ENCODE data around the gene DYNLT3. TPM values are rescaled to one million over a fixed set of nuclear protein-coding genes. Genes with fewer than 3 reads are reported as not detected.

DYNLT3 gene
- total RNA-seq, 2 donors from 2014 or later, result 21.5 to 28.9 TPM

GRCh38 chrX:37799936-37800335 lies 47.4 kb downstream of the DYNLT3 start:
- no peaks in the 10 kb centered on the region for H3K36me3 Mint-ChIP-seq (ENCODE audit: insufficient read depth in 2 of 2)
- no peak overlapping the region for H3K27ac Mint-ChIP-seq
- ATAC-seq (replicated peaks in 1 of 2), result no peak
- no peak for DNase-seq
- peaks cover 5% of the 10 kb centered on the region for H3K27me3 Mint-ChIP-seq (ENCODE audit: low read depth)
- peaks cover 13% of the 10 kb centered on the region for H3K4me1 Mint-ChIP-seq (ENCODE audit: low read depth)
- H3K9me3 Mint-ChIP-seq, result no peaks in the 10 kb centered on the region
- H3K4me3 Mint-ChIP-seq, result no peak overlapping the region

GRCh38 chrX:37796805-37797204 lies 50.6 kb downstream of the DYNLT3 start:
- no peaks in the 10 kb centered on the region for H3K9me3 Mint-ChIP-seq
- no peak overlapping the region for H3K4me3 Mint-ChIP-seq
- H3K36me3 Mint-ChIP-seq (ENCODE audit: insufficient read depth in 2 of 2), result no peaks in the 10 kb centered on the region
- H3K4me1 Mint-ChIP-seq (ENCODE audit: low read depth), result peaks cover 13% of the 10 kb centered on the region
- no peak overlapping the region for H3K27ac Mint-ChIP-seq
- ATAC-seq (replicated peaks in 1 of 2) (no peak), DNase-seq (no peak)
- H3K27me3 Mint-ChIP-seq (ENCODE audit: low read depth), result no peaks in the 10 kb centered on the region

- DNase-seq (no peak), ATAC-seq (replicated peaks in 1 of 2) (no peak)
- no peak overlapping the region for H3K27ac Mint-ChIP-seq
- no peak overlapping the region for H3K4me3 Mint-ChIP-seq
- H3K36me3 Mint-ChIP-seq (ENCODE audit: insufficient read depth in 2 of 2), result no peaks in the 10 kb centered on the region
- H3K27me3 Mint-ChIP-seq (ENCODE audit: low read depth), result no peaks in the 10 kb centered on the region
- H3K4me1 Mint-ChIP-seq (ENCODE audit: low read depth), result peaks cover 13% of the 10 kb centered on the region
- H3K9me3 Mint-ChIP-seq, result no peaks in the 10 kb centered on the region
Measured at GRCh38 chrX:37796310-37796709, 51.1 kb downstream of the DYNLT3 start.

Other genes starting within 250 kb of the DYNLT3 start
- not detected for gene XK, start 161.8 kb downstream of the DYNLT3 start, total RNA-seq
- under 1 TPM; 0.38 to 0.39 TPM for gene CYBB, start 67.5 kb downstream of the DYNLT3 start, total RNA-seq
- gene SYTL5, start 159.0 kb upstream of the DYNLT3 start, total RNA-seq, result not detected